ENCODE data around the gene C16orf92.

The C16orf92 gene

GRCh38 chr16:30046588-30046987 lies 23.6 kb downstream of the C16orf92 start:
- H3K9me3 ChIP-seq (ENCODE audit: insufficient read depth, low read length), result no peaks in the 10 kb centered on the region
- H3F3A ChIP-seq (ENCODE audit: insufficient read depth), result no peaks in the 10 kb centered on the region
- no peak overlapping the region for H3K9ac ChIP-seq (ENCODE audit: low read length)
- no peak overlapping the region for H3K4me2 ChIP-seq (ENCODE audit: low read depth, low read length, poor library complexity, severe bottlenecking)
- H3K27ac ChIP-seq (ENCODE audit: low read depth, low read length), result no peak overlapping the region
- no peaks in the 10 kb centered on the region for H3K79me2 ChIP-seq (ENCODE audit: insufficient read depth, low read length)
- H3K4me3 ChIP-seq (ENCODE audit: insufficient read depth, low read length, poor library complexity, severe bottlenecking), result no peak overlapping the region
- no peaks in the 10 kb centered on the region for H3K27me3 ChIP-seq (ENCODE audit: low read length)
- TF ChIP-seq EZH2phosphoT487 (conservative IDR thresholded peaks at IDR 0.05; ENCODE audit: low read length), result no peak
- TF ChIP-seq, protein P1, sequence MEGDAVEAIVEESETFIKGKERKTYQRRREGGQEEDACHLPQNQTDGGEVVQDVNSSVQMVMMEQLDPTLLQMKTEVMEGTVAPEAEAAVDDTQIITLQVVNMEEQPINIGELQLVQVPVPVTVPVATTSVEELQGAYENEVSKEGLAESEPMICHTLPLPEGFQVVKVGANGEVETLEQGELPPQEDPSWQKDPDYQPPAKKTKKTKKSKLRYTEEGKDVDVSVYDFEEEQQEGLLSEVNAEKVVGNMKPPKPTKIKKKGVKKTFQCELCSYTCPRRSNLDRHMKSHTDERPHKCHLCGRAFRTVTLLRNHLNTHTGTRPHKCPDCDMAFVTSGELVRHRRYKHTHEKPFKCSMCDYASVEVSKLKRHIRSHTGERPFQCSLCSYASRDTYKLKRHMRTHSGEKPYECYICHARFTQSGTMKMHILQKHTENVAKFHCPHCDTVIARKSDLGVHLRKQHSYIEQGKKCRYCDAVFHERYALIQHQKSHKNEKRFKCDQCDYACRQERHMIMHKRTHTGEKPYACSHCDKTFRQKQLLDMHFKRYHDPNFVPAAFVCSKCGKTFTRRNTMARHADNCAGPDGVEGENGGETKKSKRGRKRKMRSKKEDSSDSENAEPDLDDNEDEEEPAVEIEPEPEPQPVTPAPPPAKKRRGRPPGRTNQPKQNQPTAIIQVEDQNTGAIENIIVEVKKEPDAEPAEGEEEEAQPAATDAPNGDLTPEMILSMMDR (IDR thresholded peaks at IDR 0.05; ENCODE audit: insufficient read depth, low read length, poor library complexity, severe bottlenecking), result no peak
- no peaks in the 10 kb centered on the region for H4K20me1 ChIP-seq (ENCODE audit: low read depth, low read length)
- H3K36me3 ChIP-seq (ENCODE audit: low read length), result no peaks in the 10 kb centered on the region
- no peak overlapping the region for H2AFZ ChIP-seq (ENCODE audit: low read depth, low read length, severe bottlenecking)
- H3K9me2 ChIP-seq (replicated peaks; ENCODE audit: insufficient read depth, low read length), result no peaks in the 10 kb centered on the region

- Histone ChIP-seq H4K20me1 (ENCODE audit: low read depth, low read length) (no peaks in the 10 kb centered on the region), H3K27ac (ENCODE audit: low read depth, low read length) (no peak overlapping the region), H3F3A (ENCODE audit: insufficient read depth) (no peaks in the 10 kb centered on the region; the same call in 1 of the 2 replicates), H3K4me3 (ENCODE audit: insufficient read depth, low read length, poor library complexity, severe bottlenecking) (no peak overlapping the region), H3K9me3 (ENCODE audit: insufficient read depth, low read length) (no peaks in the 10 kb centered on the region), H3K27me3 (ENCODE audit: low read length) (no peaks in the 10 kb centered on the region), H3K9ac (ENCODE audit: low read length) (no peak overlapping the region), H3K4me2 (ENCODE audit: low read depth, low read length, poor library complexity, severe bottlenecking) (no peak overlapping the region), H3K36me3 (ENCODE audit: low read length) (no peaks in the 10 kb centered on the region), H3K79me2 (ENCODE audit: insufficient read depth, low read length) (no peaks in the 10 kb centered on the region), H2AFZ (ENCODE audit: low read depth, low read length, severe bottlenecking) (no peak overlapping the region), H3K9me2 (replicated peaks; ENCODE audit: insufficient read depth, low read length) (no peaks in the 10 kb centered on the region)
- TF ChIP-seq, protein P1 (IDR thresholded peaks at IDR 0.05; ENCODE audit: insufficient read depth, low read length, poor library complexity, severe bottlenecking), result no peak
- TF ChIP-seq EZH2phosphoT487 (conservative IDR thresholded peaks at IDR 0.05; ENCODE audit: low read length), result no peak
These were observed 26.9 kb downstream of the C16orf92 start for GRCh38 chr16:30049871-30050270.

DNA sequence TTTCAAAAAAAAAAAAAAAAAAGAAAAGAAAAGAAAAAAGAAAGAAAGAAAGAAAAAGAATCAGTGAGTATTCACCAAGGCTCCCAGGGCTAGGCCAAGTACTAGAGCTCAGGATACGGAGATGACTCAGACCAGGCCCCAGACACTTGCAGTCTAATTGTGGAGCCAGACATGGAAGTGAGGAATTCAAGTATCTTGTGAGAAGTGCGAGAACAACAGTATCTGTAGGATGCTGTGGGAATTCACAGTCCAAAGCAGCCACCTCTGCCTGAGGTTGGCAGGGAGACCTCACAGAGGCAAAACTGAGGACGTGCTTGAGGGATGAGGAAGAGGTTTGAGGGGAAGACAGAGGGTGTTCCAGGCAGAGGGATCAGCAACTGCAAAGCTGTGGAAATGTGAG lies 28.5 kb downstream of the C16orf92 start:
- Histone ChIP-seq H3K4me3 (ENCODE audit: insufficient read depth, low read length, poor library complexity, severe bottlenecking) (no peak overlapping the region), H3K27ac (ENCODE audit: low read depth, low read length) (no peak overlapping the region), H3K9ac (ENCODE audit: low read length) (peak overlapping the region; percentile 9; the same call in 1 of the 2 replicates), H3K9me3 (ENCODE audit: insufficient read depth, low read length) (no peaks in the 10 kb centered on the region), H3K79me2 (ENCODE audit: insufficient read depth, low read length) (no peaks in the 10 kb centered on the region), H3K36me3 (ENCODE audit: low read length) (no peaks in the 10 kb centered on the region), H2AFZ (ENCODE audit: low read depth, low read length, severe bottlenecking) (no peak overlapping the region), H3F3A (ENCODE audit: insufficient read depth) (no peaks in the 10 kb centered on the region; the same call in 1 of the 2 replicates), H4K20me1 (ENCODE audit: low read depth, low read length) (no peaks in the 10 kb centered on the region), H3K4me2 (ENCODE audit: low read depth, low read length, poor library complexity, severe bottlenecking) (peak overlapping the region; percentile 97), H3K9me2 (replicated peaks; ENCODE audit: insufficient read depth, low read length) (no peaks in the 10 kb centered on the region), H3K27me3 (ENCODE audit: low read length) (no peaks in the 10 kb centered on the region)
- TF ChIP-seq, protein P1 (IDR thresholded peaks at IDR 0.05; ENCODE audit: insufficient read depth, low read length, poor library complexity, severe bottlenecking), result no peak
- no peak for TF ChIP-seq EZH2phosphoT487 (conservative IDR thresholded peaks at IDR 0.05; ENCODE audit: low read length)
